H1 (cell line): ENCODE measurements around the gene TMEM163. TPM values are rescaled to one million over a fixed set of nuclear protein-coding genes. Genes with fewer than 3 reads are reported as not detected.
"Not testable (repeated sequence)": the region's sequence is repeated elsewhere in the genome, so short reads cannot be mapped to it uniquely, and the experiment has no call there.

Source experiments
- CTCF ChIA-PET: fragments of 300-600 bp; sonication (Branson Sonifier 250); formaldehyde crosslinking; loops from one replicate; lab custom pipeline; 2021; ENCODE audit not compliant: partially characterized antibody; lab: Charles Lee
- POLR2A ChIA-PET: fragments of 300-600 bp; sonication (Branson Sonifier 250); formaldehyde crosslinking; loops from one replicate; lab custom pipeline; 2021; ENCODE audit warnings: inconsistent platforms; ENCODE audit not compliant: partially characterized antibody; lab: Charles Lee
- DNase-seq, 2 experiments: peaks; one replicate each; pipeline versions ENCODE4 v3.0.0 to v3.0.0-alpha.2; 2010 to 2022; ENCODE audit warnings: low spot score in 2 of 2, low read depth in 1 of 2, mixed read lengths in 1 of 2
- FAIRE-seq: peaks from 2 replicates; lab custom pipeline; 2011; peaks lifted over from hg19 to GRCh38; lab: Jason Lieb, UNC
- H2AFZ ChIP-seq: 2 replicates; pipeline ENCODE4 v1.8.1; 2012; ENCODE audit warnings: low read length, inconsistent platforms
- H2AK5ac ChIP-seq: 2 replicates; pipeline ENCODE4 v1.6.1; 2013; ENCODE audit warnings: low read depth, low read length
- H2BK120ac ChIP-seq: replicated peaks from 2 replicates; pipeline ENCODE3; 2013; ENCODE audit warnings: low read depth, low read length, inconsistent platforms
- H2BK12ac ChIP-seq: 2 replicates; pipeline ENCODE4 v1.6.1; 2013; ENCODE audit warnings: low read depth, low read length
- H2BK15ac ChIP-seq: 2 replicates; pipeline ENCODE4 v1.6.1; 2013; ENCODE audit warnings: low read length
- H2BK20ac ChIP-seq: 2 replicates; pipeline ENCODE4 v1.6.1; 2013; ENCODE audit warnings: low read length
- H2BK5ac ChIP-seq: 2 replicates; pipeline ENCODE4 v1.6.1; 2013; ENCODE audit warnings: low read depth, low read length
- H3K14ac ChIP-seq: 2 replicates; pipeline ENCODE4 v1.6.1; 2013; ENCODE audit warnings: inconsistent platforms; ENCODE audit not compliant: insufficient read length
- H3K18ac ChIP-seq: 2 replicates; pipeline ENCODE4 v1.6.1; 2013; ENCODE audit warnings: low read length; ENCODE audit errors: extremely low read depth
- H3K23ac ChIP-seq: 2 replicates; pipeline ENCODE4 v1.6.1; 2013; ENCODE audit warnings: inconsistent platforms; ENCODE audit not compliant: insufficient read length
- H3K23me2 ChIP-seq: 2 replicates; pipeline ENCODE4 v1.6.1; 2013; ENCODE audit warnings: low read depth, low read length
- H3K27ac ChIP-seq: 2 replicates; pipeline ENCODE4 v1.6.1; 2011; ENCODE audit warnings: low read depth, low read length, inconsistent platforms
- H3K27me3 ChIP-seq, 4 experiments: replicated peaks in 1 of 4; 1 replicate in 1 of 4; 2 replicates in 3 of 4; pipeline versions ENCODE4 v1.6.1 to v1.8.1; 2011 to 2013; ENCODE audit warnings: low read length in 3 of 4, mild to moderate bottlenecking in 3 of 4, inconsistent platforms in 2 of 4, mixed read lengths in 2 of 4, moderate library complexity in 1 of 4; ENCODE audit not compliant: control insufficient read depth in 3 of 4, insufficient read depth in 3 of 4; ENCODE audit errors: extremely low read depth in 1 of 4
- H3K36me3 ChIP-seq, 4 experiments: 2 replicates each; pipeline versions ENCODE4 v1.6.1 to v1.8.1; 2011 to 2013; ENCODE audit warnings: mild to moderate bottlenecking in 4 of 4, low read length in 3 of 4, moderate library complexity in 2 of 4, control low read depth in 1 of 4, inconsistent platforms in 1 of 4; ENCODE audit not compliant: insufficient read depth in 4 of 4, control insufficient read depth in 2 of 4
- H3K4ac ChIP-seq: replicated peaks from 2 replicates; pipeline ENCODE3; 2013; ENCODE audit warnings: low read length, low read depth, mixed read lengths, inconsistent platforms; ENCODE audit not compliant: insufficient read length
- H3K4me1 ChIP-seq, 4 experiments: replicated peaks in 1 of 4; 1 replicate in 1 of 4; 2 replicates in 3 of 4; pipeline versions ENCODE4 v1.6.1 to v1.8.1; 2011 to 2013; ENCODE audit warnings: low read length in 3 of 4, inconsistent platforms in 2 of 4, mixed read lengths in 1 of 4; ENCODE audit not compliant: insufficient read depth in 4 of 4, control insufficient read depth in 3 of 4
- H3K4me2 ChIP-seq, 2 experiments: 2 replicates each; pipeline versions ENCODE4 v1.6.1 to v1.8.1; 2011 to 2013; ENCODE audit warnings: low read depth in 2 of 2, low read length in 2 of 2, control low read depth in 1 of 2, inconsistent platforms in 1 of 2, mild to moderate bottlenecking in 1 of 2; ENCODE audit not compliant: insufficient read depth in 1 of 2
- H3K4me3 ChIP-seq, 4 experiments: fragments of 200-600, 300-600 bp in 1 of 4; sonication (generic), shearing (Covaris generic), sonication (Bioruptor Twin) in 1 of 4; 2 replicates each; pipeline versions ENCODE4 v1.5.1 to v1.8.1; 2011 to 2016; ENCODE audit warnings: low read length in 4 of 4, low read depth in 3 of 4, control low read depth in 2 of 4, inconsistent platforms in 2 of 4, mild to moderate bottlenecking in 2 of 4, mixed read lengths in 1 of 4, moderate library complexity in 1 of 4; ENCODE audit not compliant: insufficient read depth in 2 of 4; ENCODE audit errors: extremely low read depth in 1 of 4
- H3K56ac ChIP-seq: replicated peaks from 2 replicates; pipeline ENCODE3; 2013; ENCODE audit warnings: low read depth, mild to moderate bottlenecking, mixed read lengths, low read length, inconsistent platforms; ENCODE audit not compliant: insufficient read length
- H3K79me1 ChIP-seq: 2 replicates; pipeline ENCODE4 v1.6.1; 2013; ENCODE audit warnings: low read depth, low read length, control low read depth
- H3K79me2 ChIP-seq, 2 experiments: 2 replicates each; pipeline versions ENCODE4 v1.6.1 to v1.8.1; 2012 to 2013; ENCODE audit warnings: low read length in 2 of 2, mild to moderate bottlenecking in 2 of 2, inconsistent platforms in 1 of 2; ENCODE audit not compliant: insufficient read depth in 2 of 2, control insufficient read depth in 1 of 2
- H3K9ac ChIP-seq, 4 experiments: replicated peaks in 1 of 4; 1 replicate in 1 of 4; 2 replicates in 3 of 4; pipeline versions ENCODE4 v1.6.1 to v1.8.1; 2011 to 2013; ENCODE audit warnings: low read depth in 3 of 4, low read length in 3 of 4, control low read depth in 2 of 4, mild to moderate bottlenecking in 2 of 4, moderate library complexity in 2 of 4, inconsistent platforms in 1 of 4; ENCODE audit errors: extremely low read depth in 1 of 4
- H3K9me3 ChIP-seq, 2 experiments: 2 replicates each; pipeline versions ENCODE4 v1.6.1 to v1.8.1; 2012 to 2013; ENCODE audit warnings: mild to moderate bottlenecking in 2 of 2, moderate library complexity in 2 of 2, control low read depth in 1 of 2, inconsistent platforms in 1 of 2, low read depth in 1 of 2, low read length in 1 of 2, mixed read lengths in 1 of 2; ENCODE audit not compliant: insufficient read depth in 2 of 2
- H4K20me1 ChIP-seq, 2 experiments: replicated peaks in 1 of 2; 2 replicates each; pipeline versions ENCODE3 to v1.8.1; 2011 to 2013; ENCODE audit warnings: inconsistent platforms in 2 of 2, low read length in 2 of 2, mild to moderate bottlenecking in 1 of 2; ENCODE audit not compliant: insufficient read depth in 2 of 2, control insufficient read depth in 1 of 2
- H4K5ac ChIP-seq: 2 replicates; pipeline ENCODE4 v1.6.1; 2013; ENCODE audit warnings: low read length, low read depth, mixed read lengths, inconsistent platforms; ENCODE audit not compliant: insufficient read length
- H4K8ac ChIP-seq: 2 replicates; pipeline ENCODE4 v1.8.0; 2013; ENCODE audit warnings: mild to moderate bottlenecking, moderate library complexity, low read length, inconsistent platforms; ENCODE audit not compliant: insufficient read depth; ENCODE audit errors: extremely low read depth
- H4K91ac ChIP-seq: replicated peaks from 2 replicates; pipeline ENCODE3; 2013; ENCODE audit warnings: low read length, mixed read lengths, inconsistent platforms; ENCODE audit not compliant: insufficient read length
- WGBS, 2 experiments: shearing (Covaris generic) in 1 of 2; methylation state at CpG; one replicate each; pipeline versions ENCODE4 v1.1.6 to v1.1.7; 2013 to 2015; ENCODE audit warnings: low lambda C conversion rate in 2 of 2, mixed read lengths in 2 of 2, inconsistent platforms in 1 of 2, low coverage in 1 of 2, missing lambda C conversion rate in 1 of 2; ENCODE audit not compliant: insufficient replicate concordance in 2 of 2, insufficient coverage in 1 of 2, insufficient read length in 1 of 2; ENCODE audit errors: extremely low coverage in 1 of 2, missing lambda C conversion rate in 1 of 2; 5-methylcytosine and 5-hydroxymethylcytosine counted together
- polyA plus RNA-seq, 7 experiments: library from polyadenylated mRNA; depleted of rRNA in 3 of 7; stranded (reverse) in 5 of 7; unstranded in 2 of 7; fragments of >200 nt in 5 of 7; fragments of 200-250 nt in 2 of 7; gene quantifications; 1 replicate in 5 of 7; 2 replicates in 1 of 7; 4 replicates in 1 of 7; pipeline versions ENCODE4 v1.2.1 to v1.2.3, GENCODE V29; 2011 to 2013; ENCODE audit warnings: missing spikeins in 2 of 7, mixed read lengths in 2 of 7
- total RNA-seq: library from RNA; stranded (reverse); fragmentation: NEBNext Ultra II Directional; extraction: Animal tissue kit (Norgen Biotek cat#: 25700); gene quantifications from 2 replicates; pipeline ENCODE4 v1.2.1, GENCODE V29; 2021

TMEM163 gene
- total and polyA plus RNA-seq, 2 of the 8 experiments (the other 6 are each of a cell fraction or from before 2014, with no cell fraction given): 2.8 to 3.2 TPM

GRCh38 chr2:134656391-134656790, 62.4 kb downstream of the TMEM163 start:
- H2BK120ac ChIP-seq, H3K14ac ChIP-seq, H3K56ac ChIP-seq, H3K4ac ChIP-seq, H2BK5ac ChIP-seq, H3K23me2 ChIP-seq, H2AK5ac ChIP-seq, H3K79me1 ChIP-seq, H3K79me2 ChIP-seq, H3K9me3 ChIP-seq, H4K8ac ChIP-seq, H3K27ac ChIP-seq, H2BK20ac ChIP-seq, H2BK12ac ChIP-seq, H2AFZ ChIP-seq, H3K23ac ChIP-seq, H4K5ac ChIP-seq, H4K91ac ChIP-seq, H3K27me3 ChIP-seq, H4K20me1 ChIP-seq, H3K36me3 ChIP-seq, FAIRE-seq, H2BK15ac ChIP-seq, H3K4me1 ChIP-seq, H3K9ac ChIP-seq, DNase-seq: not testable (repeated sequence)
- CTCF ChIA-PET: interaction anchor here (0.8 to 2.1 kb wide), 12 partner anchors 9 to 193 kb away, joined by 3 to 11 read pairs (median 5); no protein-coding TSS in a partner anchor
- POLR2A ChIA-PET: interaction anchor here (1.0 kb wide), 1 partner anchor 49 kb away, joined by 3 read pairs; no protein-coding TSS in a partner anchor
- Histone ChIP-seq H3K18ac (peak overlapping the region; percentile 81), H3K4me3 (peak overlapping the region in 1 of 4 experiments; percentile 26; a peak in 2 of 8 replicates), H3K4me2 (0 out of 4 replicates have a peak overlapping the region, but pooled peaks of 1 of the 2 experiments have one; percentile 39)
- 76% methylated on average over 7 of the region's 15 CpGs; no CpG with 5 or more reads in 1 of the 2 experiments for WGBS, 2 experiments
